ENCODE measurements around the gene WASF3.

Gene WASF3

DNA sequence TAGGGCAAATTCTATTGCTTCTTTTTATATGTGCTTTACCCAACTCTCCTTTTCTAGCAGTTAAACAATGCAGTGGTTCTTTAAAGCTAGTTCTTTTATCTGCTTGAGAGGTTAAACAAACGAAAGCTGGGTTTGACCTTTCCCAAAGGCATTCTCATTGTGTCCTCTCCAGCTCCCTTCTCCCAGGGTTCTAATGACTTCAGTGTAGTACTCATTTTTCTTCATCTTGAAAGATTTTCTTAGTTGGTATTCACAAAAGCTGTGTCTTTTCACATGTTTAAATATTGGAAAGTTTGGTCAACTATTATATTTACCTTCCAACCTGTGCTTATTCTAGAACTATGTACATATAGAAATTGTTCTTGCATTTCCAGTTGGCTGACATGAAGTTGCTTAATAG lies 1.5 kb downstream of the WASF3 start:
- H3K9me3 Mint-ChIP-seq = no peaks in the 10 kb centered on the region
- peak overlapping the region in 1 of 3 experiments; percentile 75 for H3K27ac Mint-ChIP-seq
- peaks cover 13% of the 10 kb centered on the region for H3K27me3 Mint-ChIP-seq (ENCODE audit: low read depth)
- H3K36me3 Mint-ChIP-seq (ENCODE audit: low read depth) = no peaks in the 10 kb centered on the region
- peaks cover 14% of the 10 kb centered on the region for H3K4me1 Mint-ChIP-seq
- peak overlapping the region; percentile 86 to 95 (median 90) for H3K4me3 Mint-ChIP-seq
- TF ChIP-seq, protein P1, sequence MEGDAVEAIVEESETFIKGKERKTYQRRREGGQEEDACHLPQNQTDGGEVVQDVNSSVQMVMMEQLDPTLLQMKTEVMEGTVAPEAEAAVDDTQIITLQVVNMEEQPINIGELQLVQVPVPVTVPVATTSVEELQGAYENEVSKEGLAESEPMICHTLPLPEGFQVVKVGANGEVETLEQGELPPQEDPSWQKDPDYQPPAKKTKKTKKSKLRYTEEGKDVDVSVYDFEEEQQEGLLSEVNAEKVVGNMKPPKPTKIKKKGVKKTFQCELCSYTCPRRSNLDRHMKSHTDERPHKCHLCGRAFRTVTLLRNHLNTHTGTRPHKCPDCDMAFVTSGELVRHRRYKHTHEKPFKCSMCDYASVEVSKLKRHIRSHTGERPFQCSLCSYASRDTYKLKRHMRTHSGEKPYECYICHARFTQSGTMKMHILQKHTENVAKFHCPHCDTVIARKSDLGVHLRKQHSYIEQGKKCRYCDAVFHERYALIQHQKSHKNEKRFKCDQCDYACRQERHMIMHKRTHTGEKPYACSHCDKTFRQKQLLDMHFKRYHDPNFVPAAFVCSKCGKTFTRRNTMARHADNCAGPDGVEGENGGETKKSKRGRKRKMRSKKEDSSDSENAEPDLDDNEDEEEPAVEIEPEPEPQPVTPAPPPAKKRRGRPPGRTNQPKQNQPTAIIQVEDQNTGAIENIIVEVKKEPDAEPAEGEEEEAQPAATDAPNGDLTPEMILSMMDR (IDR thresholded peaks at IDR 0.05; ENCODE audit: unreplicated experiment in 3 of 3) = no peak

DNA sequence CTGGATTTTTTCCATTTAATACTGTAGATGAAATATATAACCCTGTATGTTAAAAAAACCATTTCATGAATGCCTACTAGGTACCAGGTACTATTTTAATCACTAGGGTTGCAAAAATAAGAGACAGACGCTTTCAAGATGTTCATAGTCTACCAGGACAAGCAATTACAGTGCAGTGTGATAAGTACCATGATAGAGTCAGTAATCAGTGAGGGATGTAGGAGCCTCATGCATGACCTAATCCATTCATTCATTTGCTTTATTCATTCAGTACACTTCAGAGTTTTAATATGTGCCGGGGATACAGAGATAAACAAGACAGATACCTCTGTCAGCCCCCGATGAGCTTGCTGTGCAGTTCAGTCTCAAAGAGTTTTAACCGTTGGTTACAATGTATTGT lies 3.0 kb downstream of the WASF3 start:
- Mint-ChIP-seq H3K9me3 (no peaks in the 10 kb centered on the region), H3K27ac (no peak overlapping the region)

DNA sequence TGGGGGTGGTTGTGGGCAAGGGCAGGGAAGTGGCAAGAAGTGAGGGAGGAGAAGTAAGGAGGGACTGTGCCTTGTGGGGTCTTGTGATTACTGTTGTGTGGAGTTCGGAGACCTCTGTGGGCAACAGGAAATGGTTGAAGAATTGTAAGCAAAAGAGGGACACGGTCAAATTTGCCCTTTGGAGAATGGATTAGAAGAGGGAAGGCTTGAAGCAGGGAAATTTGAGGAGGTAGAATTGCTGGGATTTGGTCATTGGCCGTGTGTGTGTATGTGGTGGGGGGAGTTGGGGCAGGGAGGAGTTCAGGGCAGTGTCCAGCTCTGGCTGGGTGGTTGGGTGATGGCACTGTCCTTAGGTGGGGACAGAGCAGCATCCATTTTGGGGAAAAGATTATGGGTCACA lies 3.6 kb downstream of the WASF3 start:
- H3K4me3 Mint-ChIP-seq = no peak overlapping the region
- TF ChIP-seq, protein P1 (IDR thresholded peaks at IDR 0.05; ENCODE audit: unreplicated experiment in 3 of 3) = no peak
- no peaks in the 10 kb centered on the region for H3K9me3 Mint-ChIP-seq
- H3K36me3 Mint-ChIP-seq (ENCODE audit: low read depth) = no peaks in the 10 kb centered on the region
- no peak overlapping the region for H3K27ac Mint-ChIP-seq
- H3K27me3 Mint-ChIP-seq (ENCODE audit: low read depth) = peaks cover 2% of the 10 kb centered on the region
- peaks cover 21% of the 10 kb centered on the region for H3K4me1 Mint-ChIP-seq

More for the DNA sequence above, 3.0 kb downstream of the WASF3 start:
- TF ChIP-seq, protein P1 (IDR thresholded peaks at IDR 0.05; ENCODE audit: unreplicated experiment in 3 of 3) = no peak
- Mint-ChIP-seq H3K4me3 (no peak overlapping the region), H3K27me3 (ENCODE audit: low read depth) (peaks cover 8% of the 10 kb centered on the region), H3K4me1 (peaks cover 19% of the 10 kb centered on the region), H3K36me3 (ENCODE audit: low read depth) (no peaks in the 10 kb centered on the region)

- Mint-ChIP-seq H3K36me3 (ENCODE audit: low read depth) (no peaks in the 10 kb centered on the region), H3K27ac (no peak overlapping the region), H3K9me3 (no peaks in the 10 kb centered on the region), H3K27me3 (ENCODE audit: low read depth) (no peaks in the 10 kb centered on the region), H3K4me1 (peaks cover 21% of the 10 kb centered on the region), H3K4me3 (no peak overlapping the region)
- TF ChIP-seq, protein P1 (IDR thresholded peaks at IDR 0.05; ENCODE audit: unreplicated experiment in 3 of 3) = no peak
These were observed 4.4 kb downstream of the WASF3 start for GRCh38 chr13:26561651-26562511.

DNA sequence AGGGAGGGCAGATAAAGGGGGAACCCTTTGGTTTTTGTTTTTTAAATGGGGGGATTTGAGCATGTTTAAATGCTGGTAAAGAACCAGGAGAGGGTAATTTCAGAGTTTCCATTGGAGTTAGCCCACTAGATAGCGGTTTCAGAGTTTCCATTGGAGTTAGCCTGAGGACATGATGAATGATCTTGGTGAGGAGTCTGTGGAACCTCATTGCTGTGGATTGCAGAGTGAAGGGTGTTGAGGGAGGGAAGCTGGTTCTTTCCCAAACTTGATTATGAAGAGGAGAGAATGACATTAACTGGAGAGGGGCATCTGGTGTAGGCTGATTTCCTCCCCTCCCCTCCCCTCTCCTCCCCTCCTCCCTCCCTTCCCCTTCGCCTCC lies 5.0 kb downstream of the WASF3 start:
- Mint-ChIP-seq H3K9me3 (no peaks in the 10 kb centered on the region), H3K4me1 (peaks cover 21% of the 10 kb centered on the region), H3K27me3 (ENCODE audit: low read depth) (no peaks in the 10 kb centered on the region), H3K4me3 (no peak overlapping the region), H3K36me3 (ENCODE audit: low read depth) (no peaks in the 10 kb centered on the region), H3K27ac (no peak overlapping the region)
- TF ChIP-seq, protein P1 (IDR thresholded peaks at IDR 0.05; ENCODE audit: unreplicated experiment in 3 of 3) = no peak

- Mint-ChIP-seq H3K4me3 (no peak overlapping the region), H3K27ac (no peak overlapping the region), H3K4me1 (peaks cover 17% of the 10 kb centered on the region), H3K36me3 (ENCODE audit: low read depth) (peaks cover 9% of the 10 kb centered on the region), H3K9me3 (peaks cover 8% of the 10 kb centered on the region), H3K27me3 (ENCODE audit: low read depth) (no peaks in the 10 kb centered on the region)
- TF ChIP-seq, protein P1 (IDR thresholded peaks at IDR 0.05; ENCODE audit: unreplicated experiment in 3 of 3) = no peak
These were observed 6.2 kb downstream of the WASF3 start for GRCh38 chr13:26563713-26564112.

All from nephron (organoid).